Tibial nerve (tissue), 4 donors: ENCODE results near the gene ARHGAP26. TPM values are rescaled to one million over a fixed set of nuclear protein-coding genes. Genes with fewer than 3 reads are reported as not detected.

Source experiments
- DNase-seq, 2 donors: peaks; one replicate each; pipeline ENCODE4 v3.0.0-alpha.2; 2019; ENCODE audit warnings: low spot score in 2 of 2
- H3K27ac ChIP-seq, 4 donors: fragments of 200-600 bp; sonication (generic) in 3 of 4; one replicate each; pipeline ENCODE4 v1.5.1; 2017 to 2019; ENCODE audit warnings: mild to moderate bottlenecking in 1 of 4
- H3K27me3 ChIP-seq, 2 donors: fragments of 200-600 bp; sonication (generic) in 1 of 2; one replicate each; pipeline versions ENCODE4 v1.5.1 to v1.6.0; 2017 to 2019
- H3K36me3 ChIP-seq, 3 donors: fragments of 200-600 bp; sonication (generic); one replicate each; pipeline ENCODE4 v1.5.1; 2018 to 2019
- H3K4me1 ChIP-seq, 4 donors: fragments of 200-600 bp; sonication (generic) in 3 of 4; one replicate each; pipeline ENCODE4 v1.5.1; 2017 to 2019
- H3K4me3 ChIP-seq, 4 donors: fragments of 200-600 bp; sonication (generic) in 3 of 4; one replicate each; pipeline ENCODE4 v1.5.1; 2017 to 2019; ENCODE audit warnings: mild to moderate bottlenecking in 1 of 4, moderate library complexity in 1 of 4
- H3K9me3 ChIP-seq, 4 donors: fragments of 200-600 bp; sonication (generic) in 3 of 4; one replicate each; pipeline ENCODE4 v1.5.1; 2017 to 2019
- EP300 ChIP-seq, 2 donors: sonication (generic); formaldehyde crosslinking; IDR thresholded peaks; one replicate each; pipeline ENCODE4 v1.6.1; 2017; ENCODE audit warnings: antibody characterized with exemption in 2 of 2, mild to moderate bottlenecking in 1 of 2
- POLR2A ChIP-seq, 2 donors: fragments of 450-650 bp; IDR thresholded peaks; one replicate each; pipeline ENCODE4 v1.6.1; 2017; ENCODE audit warnings: antibody characterized with exemption in 2 of 2, mild to moderate bottlenecking in 2 of 2, moderate library complexity in 2 of 2
- WGBS, 2 donors: methylation state at CpG; one replicate each; pipeline ENCODE4 v1.1.5; 2018; 5-methylcytosine and 5-hydroxymethylcytosine counted together
- total RNA-seq, 4 donors: library from RNA; depleted of rRNA; stranded (reverse); fragments of >200 nt; gene quantifications; one replicate each; pipeline ENCODE4 v1.1.0, GENCODE V29; 2016
- TF ChIP-seq, protein P1 (sequence below), 5 experiments: fragments of 200-600 bp in 3 of 5; fragments of 450-650 bp in 2 of 5; sonication (generic) in 3 of 5; IDR thresholded peaks; one replicate each; pipeline ENCODE4 v1.5.1; 2016 to 2019; ENCODE audit warnings: antibody characterized with exemption in 5 of 5, mild to moderate bottlenecking in 3 of 5, moderate library complexity in 2 of 5

Gene ARHGAP26
- total RNA-seq, 4 donors from 2014 or later = 33.7 to 77.8 (median 57.8) TPM

DNA sequence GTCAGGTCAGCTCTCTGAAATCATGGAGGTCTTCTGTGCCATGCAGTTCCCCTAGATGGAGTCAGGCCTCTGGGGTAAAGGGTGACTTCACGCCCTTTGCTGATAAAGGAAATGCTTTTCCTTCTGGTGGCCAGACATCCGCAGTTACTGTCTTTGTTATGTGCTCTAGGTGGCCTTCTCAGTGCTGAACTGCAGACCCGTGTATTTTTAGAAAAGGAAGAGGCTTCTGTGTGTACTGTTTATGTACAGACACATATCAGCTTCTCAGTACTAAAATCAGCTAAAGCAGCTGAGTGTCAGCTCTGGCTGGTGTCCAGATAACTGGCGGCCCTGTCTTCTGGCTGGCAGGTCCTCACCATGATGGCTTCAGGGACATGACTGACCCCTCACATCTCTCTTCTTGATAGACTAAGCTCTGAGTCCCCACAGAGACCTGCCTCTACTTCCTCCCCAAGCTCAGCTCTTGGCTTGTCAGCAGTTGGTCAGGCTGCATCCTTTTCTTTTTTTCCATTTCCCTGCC, 75.3 kb downstream of the ARHGAP26 start:
- no peak for DNase-seq
- Histone ChIP-seq H3K36me3 (no peaks in the 10 kb centered on the region), H3K4me1 (peaks cover 0 to 61% (median 35%) of the 10 kb centered on the region in 4 donors), H3K27me3 (no peaks in the 10 kb centered on the region), H3K4me3 (no peak overlapping the region), H3K27ac (peak overlapping the region in 3 of 4 donors; percentile 21 to 45 (median 45)), H3K9me3 (no peaks in the 10 kb centered on the region)
- TF ChIP-seq, protein P1, sequence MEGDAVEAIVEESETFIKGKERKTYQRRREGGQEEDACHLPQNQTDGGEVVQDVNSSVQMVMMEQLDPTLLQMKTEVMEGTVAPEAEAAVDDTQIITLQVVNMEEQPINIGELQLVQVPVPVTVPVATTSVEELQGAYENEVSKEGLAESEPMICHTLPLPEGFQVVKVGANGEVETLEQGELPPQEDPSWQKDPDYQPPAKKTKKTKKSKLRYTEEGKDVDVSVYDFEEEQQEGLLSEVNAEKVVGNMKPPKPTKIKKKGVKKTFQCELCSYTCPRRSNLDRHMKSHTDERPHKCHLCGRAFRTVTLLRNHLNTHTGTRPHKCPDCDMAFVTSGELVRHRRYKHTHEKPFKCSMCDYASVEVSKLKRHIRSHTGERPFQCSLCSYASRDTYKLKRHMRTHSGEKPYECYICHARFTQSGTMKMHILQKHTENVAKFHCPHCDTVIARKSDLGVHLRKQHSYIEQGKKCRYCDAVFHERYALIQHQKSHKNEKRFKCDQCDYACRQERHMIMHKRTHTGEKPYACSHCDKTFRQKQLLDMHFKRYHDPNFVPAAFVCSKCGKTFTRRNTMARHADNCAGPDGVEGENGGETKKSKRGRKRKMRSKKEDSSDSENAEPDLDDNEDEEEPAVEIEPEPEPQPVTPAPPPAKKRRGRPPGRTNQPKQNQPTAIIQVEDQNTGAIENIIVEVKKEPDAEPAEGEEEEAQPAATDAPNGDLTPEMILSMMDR (IDR thresholded peaks at IDR 0.05) = no peak
- TF ChIP-seq POLR2A (IDR thresholded peaks at IDR 0.05) (no peak), EP300 (IDR thresholded peaks at IDR 0.05) (no peak)
- WGBS, 2 donors = 11 to 30% methylated on average over 4 of the region's 4 CpGs

DNA sequence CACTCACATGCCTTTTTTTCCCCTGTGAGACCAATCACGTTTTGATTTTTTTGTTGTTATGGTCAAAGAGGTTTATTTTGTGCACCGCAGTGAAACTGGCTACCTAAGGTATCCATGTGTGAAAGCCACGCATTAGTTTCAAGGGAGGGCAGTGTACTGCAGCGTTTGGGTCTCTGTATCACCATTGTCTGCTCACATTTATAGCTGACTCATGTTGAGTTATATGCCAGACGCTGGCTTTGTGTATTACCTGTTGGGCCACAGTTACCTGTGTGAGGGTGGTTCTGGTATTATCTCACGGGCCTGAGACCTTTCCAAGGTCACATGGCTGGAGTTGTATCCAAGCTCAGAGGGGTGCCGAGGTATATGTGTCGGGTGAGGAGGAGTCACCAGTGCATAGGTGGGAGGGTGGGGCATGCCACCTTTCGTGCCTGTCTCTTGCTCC, 75.8 kb downstream of the ARHGAP26 start:
- WGBS, 2 donors = 62% methylated on average over 9 of the region's 9 CpGs
- Histone ChIP-seq H3K27me3 (no peaks in the 10 kb centered on the region), H3K4me1 (peaks cover 0 to 56% (median 30%) of the 10 kb centered on the region in 4 donors), H3K9me3 (no peaks in the 10 kb centered on the region), H3K36me3 (no peaks in the 10 kb centered on the region), H3K4me3 (no peak overlapping the region), H3K27ac (peak overlapping the region in 3 of 4 donors; percentile 21 to 45 (median 28))
- no peak for TF ChIP-seq EP300 (IDR thresholded peaks at IDR 0.05)
- no peak for TF ChIP-seq POLR2A (IDR thresholded peaks at IDR 0.05)
- TF ChIP-seq, protein P1 (IDR thresholded peaks at IDR 0.05) = no peak
- no peak for DNase-seq

DNA sequence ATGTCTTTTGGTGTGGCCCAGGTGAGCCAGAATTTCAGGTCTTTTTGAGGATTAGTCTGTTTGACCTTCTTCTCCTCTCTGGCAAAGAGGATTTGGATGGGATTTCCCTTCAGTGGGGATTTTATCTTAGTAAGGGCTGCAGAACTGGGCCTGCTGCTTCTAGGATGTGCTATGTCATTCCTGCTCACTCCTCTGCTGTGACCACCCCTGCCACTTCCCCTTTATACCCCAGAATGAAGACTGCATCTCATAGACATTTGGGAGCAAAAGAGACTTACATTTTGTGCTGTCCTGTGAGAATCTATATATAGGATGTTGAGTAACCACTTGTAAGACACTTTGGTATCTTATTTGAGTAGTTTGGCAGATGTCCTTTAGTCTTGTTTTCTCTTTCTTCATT, 76.2 kb downstream of the ARHGAP26 start:
- H3K27ac ChIP-seq = peak overlapping the region in 2 of 4 donors; percentile 21 to 45
- no peaks in the 10 kb centered on the region for H3K27me3 ChIP-seq
- no peaks in the 10 kb centered on the region for H3K36me3 ChIP-seq
- no peak overlapping the region for H3K4me3 ChIP-seq
- TF ChIP-seq, protein P1 (IDR thresholded peaks at IDR 0.05) = no peak
- peak in 1 of 2 donors; percentile 7 for TF ChIP-seq EP300 (IDR thresholded peaks at IDR 0.05)
- no peak for TF ChIP-seq POLR2A (IDR thresholded peaks at IDR 0.05)
- DNase-seq = no peak
- no peaks in the 10 kb centered on the region for H3K9me3 ChIP-seq
- peaks cover 0 to 51% (median 26%) of the 10 kb centered on the region in 4 donors for H3K4me1 ChIP-seq

DNA sequence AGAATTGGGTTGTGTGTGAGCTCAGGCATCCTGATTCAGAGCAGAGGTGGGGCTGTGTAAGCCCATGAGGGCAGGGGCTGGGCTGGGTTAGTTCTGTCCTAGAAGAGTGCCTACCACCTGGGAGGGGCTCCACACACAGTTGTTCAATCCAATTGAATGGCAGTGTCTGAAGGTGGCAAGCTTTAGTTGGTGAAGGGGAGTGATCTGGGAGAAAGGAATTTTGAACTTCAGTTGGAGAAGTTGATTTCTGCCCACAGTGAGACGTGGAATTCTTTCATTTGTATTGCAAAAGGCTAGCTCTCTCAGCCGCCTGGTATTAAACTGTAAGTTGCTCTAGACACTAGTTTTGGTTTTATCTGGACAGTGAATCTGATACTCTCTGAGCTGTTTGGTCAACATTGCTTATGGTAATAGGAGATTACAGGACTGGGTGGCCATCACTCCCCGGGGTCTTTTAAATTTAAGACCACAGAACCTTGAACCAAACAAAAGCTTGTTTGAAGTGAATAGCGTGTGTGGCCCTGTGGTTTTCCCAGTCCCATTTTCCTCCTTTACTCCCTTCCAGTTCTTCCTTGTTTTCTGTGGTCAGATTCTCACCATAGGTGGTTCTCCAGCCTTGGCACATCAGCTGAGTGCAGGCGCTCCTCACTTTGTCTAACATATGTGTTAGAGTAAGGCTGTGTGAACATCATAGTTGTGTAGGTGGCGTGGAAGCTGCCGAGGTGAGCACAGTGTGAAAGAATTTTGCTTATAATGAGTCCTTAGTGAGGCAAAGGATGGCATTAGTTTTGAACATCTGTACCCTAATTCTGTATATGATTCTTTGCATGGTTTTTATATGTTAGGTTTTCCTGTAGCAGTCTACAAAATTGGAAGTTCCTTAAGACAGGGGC, 78.0 kb downstream of the ARHGAP26 start:
- Histone ChIP-seq H3K4me1 (peaks cover 0 to 46% (median 20%) of the 10 kb centered on the region in 4 donors), H3K27ac (no peak overlapping the region), H3K36me3 (no peaks in the 10 kb centered on the region), H3K27me3 (no peaks in the 10 kb centered on the region), H3K4me3 (no peak overlapping the region), H3K9me3 (no peaks in the 10 kb centered on the region)
- no peak for DNase-seq
- WGBS, 2 donors = 61 to 82% methylated on average over 7 of the region's 7 CpGs
- TF ChIP-seq, protein P1 (IDR thresholded peaks at IDR 0.05) = no peak
- TF ChIP-seq EP300 (IDR thresholded peaks at IDR 0.05) (no peak), POLR2A (IDR thresholded peaks at IDR 0.05) (no peak)

DNA sequence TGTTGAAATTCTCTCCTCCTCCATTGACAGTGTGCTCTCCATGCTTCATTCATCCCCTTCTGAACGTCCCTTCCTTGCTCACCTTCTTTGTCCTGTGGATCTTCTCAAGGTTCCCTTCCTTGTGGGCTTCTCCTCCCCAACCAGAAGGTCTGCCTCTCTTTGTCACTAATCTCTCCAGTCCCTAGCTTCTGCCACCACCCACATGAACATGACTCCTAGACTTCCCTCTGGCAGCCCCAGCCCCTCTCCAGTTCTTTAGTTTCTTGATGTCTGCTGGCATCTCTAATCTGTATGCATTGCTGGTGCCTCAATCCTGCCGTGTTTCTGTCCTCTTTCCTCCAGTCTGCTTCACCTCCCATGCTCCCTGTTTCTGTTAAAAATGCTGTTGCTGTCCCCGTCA, 79.3 kb downstream of the ARHGAP26 start:
- H3K4me1 ChIP-seq = peaks cover 0 to 43% (median 20%) of the 10 kb centered on the region in 4 donors

More for the DNA sequence above, 79.3 kb downstream of the ARHGAP26 start:
- no peak for DNase-seq
- TF ChIP-seq EP300 (IDR thresholded peaks at IDR 0.05) = no peak
- TF ChIP-seq, protein P1 (IDR thresholded peaks at IDR 0.05) = no peak
- no peak for TF ChIP-seq POLR2A (IDR thresholded peaks at IDR 0.05)
- H3K27me3 ChIP-seq = no peaks in the 10 kb centered on the region
- no peak overlapping the region for H3K27ac ChIP-seq
- 77 to 84% methylated on average over 3 of the region's 3 CpGs for WGBS, 2 donors
- H3K36me3 ChIP-seq = no peaks in the 10 kb centered on the region
- no peaks in the 10 kb centered on the region for H3K9me3 ChIP-seq
- no peak overlapping the region for H3K4me3 ChIP-seq
